Melanocyte of skin (primary cell): ENCODE data around the gene ACYP2. TPM values are rescaled to one million over a fixed set of nuclear protein-coding genes. Genes with fewer than 3 reads are reported as not detected.

ENCODE experiments used
- small RNA-seq, 2 donors: library from RNA; depleted of rRNA; stranded (forward); fragments of <200 nt; gene quantifications; one replicate each; pipeline ENCODE3, GENCODE V24; 2012
- total RNA-seq, 2 donors: library from RNA; depleted of rRNA; stranded (reverse); fragments of >200 nt; gene quantifications; 2 replicates each; pipeline ENCODE4 v1.2.3, GENCODE V29; 2012

Gene ACYP2
- total RNA-seq = 1 to 10 TPM; 4.3 to 6.2 TPM

DNA sequence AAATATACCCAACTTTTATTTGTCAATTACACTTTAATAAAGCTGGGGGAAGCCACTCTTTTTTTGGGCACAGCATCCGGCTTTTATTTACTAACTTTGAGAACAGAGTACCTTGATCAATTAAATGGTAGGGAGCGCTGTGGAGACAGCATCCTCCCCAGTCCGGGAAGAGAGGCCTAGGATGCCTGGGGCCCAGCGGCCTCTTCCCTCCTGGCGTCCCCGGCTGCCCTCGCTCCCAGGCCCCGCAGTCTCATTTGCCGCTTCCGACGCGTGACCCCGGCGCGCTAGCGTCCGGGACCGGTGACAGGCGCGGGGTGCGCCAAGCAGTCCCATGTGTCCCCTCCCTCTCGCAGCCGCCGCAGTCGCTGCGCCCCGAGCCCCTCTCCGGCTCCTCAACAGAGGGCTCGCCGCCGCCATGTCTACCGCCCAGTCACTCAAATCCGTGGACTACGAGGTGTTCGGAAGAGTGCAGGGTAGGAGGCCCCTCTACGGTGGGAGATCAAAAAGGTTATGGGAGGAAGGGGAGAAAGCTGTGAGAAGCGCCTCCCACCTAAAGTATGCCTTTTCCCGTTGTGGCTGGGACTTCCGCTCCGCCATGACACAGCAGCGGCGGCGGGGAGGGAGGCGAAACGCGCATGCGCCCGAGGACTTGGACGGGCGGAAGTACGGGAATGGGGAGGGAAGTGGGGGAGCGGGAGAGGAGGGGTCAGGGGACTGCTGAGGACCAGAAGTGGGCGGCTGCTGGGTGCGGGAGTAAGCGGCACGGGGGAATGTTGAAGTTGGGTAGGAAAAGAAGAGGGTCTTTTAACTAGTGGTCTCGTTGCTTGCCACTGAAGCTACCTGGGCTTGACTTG is at the start of gene ACYP2:
Gene ACYP2 (plus strand): TSS at position 332 of the 854 bp plus-strand sequence.

GRCh38 chr2:54256091-54256694 is 140.8 kb downstream of the ACYP2 start, which contains the start of gene TSPYL6:
TSS of gene TSPYL6 (minus strand) at chr2:54256229. CDS start at chr2:54256151, 78 bp downstream.

Small RNAs within 50 kb of the gene (small RNA-seq; reads per million reads assigned to genes)
- 0 reads per million in 2 donors for gene RNU7-172P

Other genes starting within 250 kb of the ACYP2 start
- gene PSME4, start 144.6 kb upstream of the ACYP2 start, total RNA-seq = 10 to 100 TPM; 40.6 to 50.3 TPM
- gene TSPYL6, start 140.6 kb downstream of the ACYP2 start, total RNA-seq = not detected